ENCODE data around the gene ZNF655.

ZNF655 gene

GRCh38 chr7:99558306-99559174 is at the start of gene ZNF655:
TSS of gene ZNF655 (plus strand) at chr7:99558642. CDS start at chr7:99560560, 1,918 bp downstream.
- H3K9me3 Mint-ChIP-seq: no peaks in the 10 kb centered on the region
- no peak for TF ChIP-seq CTCF (IDR thresholded peaks at IDR 0.05)

GRCh38 chr7:99514050-99514449 is 44.4 kb upstream of the ZNF655 start:
- Mint-ChIP-seq H3K27me3 (ENCODE audit: low read depth, poor library complexity) (no peaks in the 10 kb centered on the region), H3K27ac (no peak overlapping the region), H3K4me1 (no peaks in the 10 kb centered on the region), H3K9me3 (no peaks in the 10 kb centered on the region), H3K4me3 (no peak overlapping the region), H3K36me3 (ENCODE audit: low read depth) (peaks cover 39% of the 10 kb centered on the region)
- no peak for DNase-seq
- no peak for TF ChIP-seq CTCF (IDR thresholded peaks at IDR 0.05)

More at GRCh38 chr7:99558306-99559174, at the start of gene ZNF655:
- peaks cover 29% of the 10 kb centered on the region for H3K4me1 Mint-ChIP-seq
- no peaks in the 10 kb centered on the region for H3K27me3 Mint-ChIP-seq (ENCODE audit: low read depth, poor library complexity)
- peak within 1 kb of the TSS; percentile 95 for H3K27ac Mint-ChIP-seq
- peak within 1 kb of the TSS; percentile 93 for H3K4me3 Mint-ChIP-seq
- DNase-seq: peak; percentile 94
- H3K36me3 Mint-ChIP-seq (ENCODE audit: low read depth): peaks cover 41% of the 10 kb centered on the region

GRCh38 chr7:99521399-99521798 is 37.0 kb upstream of the ZNF655 start:
- Mint-ChIP-seq H3K4me1 (no peaks in the 10 kb centered on the region), H3K36me3 (ENCODE audit: low read depth) (peaks cover 72% of the 10 kb centered on the region), H3K27ac (no peak overlapping the region), H3K27me3 (ENCODE audit: low read depth, poor library complexity) (peaks cover 3% of the 10 kb centered on the region), H3K9me3 (peaks cover 8% of the 10 kb centered on the region), H3K4me3 (no peak overlapping the region)
- DNase-seq: no peak
- no peak for TF ChIP-seq CTCF (IDR thresholded peaks at IDR 0.05)

- peak overlapping the region; percentile 15 for H3K27ac Mint-ChIP-seq
- peaks cover 88% of the 10 kb centered on the region for H3K36me3 Mint-ChIP-seq (ENCODE audit: low read depth)
- H3K4me1 Mint-ChIP-seq: no peaks in the 10 kb centered on the region
- no peak for DNase-seq
- TF ChIP-seq CTCF (IDR thresholded peaks at IDR 0.05): no peak
- no peak overlapping the region for H3K4me3 Mint-ChIP-seq
- peaks cover 3% of the 10 kb centered on the region for H3K27me3 Mint-ChIP-seq (ENCODE audit: low read depth, poor library complexity)
- H3K9me3 Mint-ChIP-seq: peaks cover 49% of the 10 kb centered on the region
Measured at GRCh38 chr7:99525713-99526440, 32.6 kb upstream of the ZNF655 start.

- H3K27ac Mint-ChIP-seq: no peak overlapping the region
- peaks cover 95% of the 10 kb centered on the region for H3K9me3 Mint-ChIP-seq
Measured at GRCh38 chr7:99531354-99531765, 27.1 kb upstream of the ZNF655 start.

More at GRCh38 chr7:99531354-99531765, 27.1 kb upstream of the ZNF655 start:
- no peaks in the 10 kb centered on the region for H3K4me1 Mint-ChIP-seq
- DNase-seq: no peak
- H3K4me3 Mint-ChIP-seq: no peak overlapping the region
- peaks cover 7% of the 10 kb centered on the region for H3K27me3 Mint-ChIP-seq (ENCODE audit: low read depth, poor library complexity)
- TF ChIP-seq CTCF (IDR thresholded peaks at IDR 0.05): no peak
- peaks cover 90% of the 10 kb centered on the region for H3K36me3 Mint-ChIP-seq (ENCODE audit: low read depth)

All from nephron progenitor cell (in vitro differentiated cells).